ENCODE results near the gene GGA1. TPM values are rescaled to one million over a fixed set of nuclear protein-coding genes. Genes with fewer than 3 reads are reported as not detected.

Gene GGA1
- total and polyA plus RNA-seq, 11 donors: 22.7 to 45.7 (median 27.4) TPM

GRCh38 chr22:37611207-37611606 lies 2.6 kb downstream of the GGA1 start:
- ATAC-seq (no peak), DNase-seq (no peak)
- H3K4me1 ChIP-seq: peaks cover 0 to 54% (median 32%) of the 10 kb centered on the region in 12 donors
- H3K4me3 ChIP-seq: no peak overlapping the region
- WGBS, 4 donors: 60 to 74% (median 70%) methylated on average over 5 to 6 of the region's 6 CpGs
- peaks cover 0 to 24% (median 18%) of the 10 kb centered on the region in 9 donors for H3K36me3 ChIP-seq
- peak overlapping the region in 3 of 12 donors; percentile 19 to 94 (median 22) for H3K27ac ChIP-seq
- TF ChIP-seq CTCF (IDR thresholded peaks at IDR 0.05) (no peak), POLR2A (IDR thresholded peaks at IDR 0.05) (no peak)
- no peaks in the 10 kb centered on the region for H3K27me3 ChIP-seq
- H3K9me3 ChIP-seq: no peaks in the 10 kb centered on the region
- intact Hi-C loops (cut with DNase I): no loop called here

DNA sequence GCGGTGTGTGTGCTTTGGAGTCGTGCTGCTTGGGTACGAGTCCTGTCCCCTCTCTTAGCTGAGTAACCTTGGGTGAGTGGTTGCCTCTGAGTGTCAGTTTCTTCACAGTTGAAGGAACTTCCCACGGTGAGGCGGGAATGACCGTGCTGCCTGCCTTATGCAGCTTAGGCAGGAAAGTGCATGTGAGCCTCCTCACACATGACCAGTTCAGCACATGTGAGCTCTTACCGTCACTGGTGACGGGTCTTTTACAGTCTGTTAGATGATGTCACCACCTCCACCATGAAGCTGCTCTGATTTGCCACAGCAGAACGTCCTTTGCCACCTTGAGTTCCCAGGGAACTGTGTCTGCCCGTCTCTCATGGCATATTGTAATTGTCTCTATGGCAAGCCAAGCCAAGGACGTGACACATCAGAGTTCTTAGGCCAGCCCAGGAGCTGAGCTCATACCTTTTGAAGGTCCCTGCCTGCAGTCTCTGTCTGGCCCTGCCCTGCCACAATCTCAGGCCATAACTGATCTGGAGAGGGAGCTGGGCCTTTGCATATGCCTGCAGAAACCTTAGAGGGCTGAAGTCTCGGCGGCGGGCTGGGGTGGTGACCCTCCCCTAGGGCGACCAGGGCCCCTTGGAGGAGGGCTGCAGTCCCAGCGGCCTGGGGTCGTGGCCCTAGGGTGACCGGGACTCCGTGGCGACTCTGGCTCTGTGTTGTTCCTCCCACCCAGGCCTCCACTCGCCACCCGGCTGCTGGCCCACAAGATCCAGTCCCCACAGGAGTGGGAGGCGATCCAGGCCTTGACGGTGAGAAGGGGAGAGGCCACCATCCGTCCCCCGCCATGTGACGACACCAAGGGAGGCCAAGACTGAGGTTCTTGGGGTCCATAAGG lies 7.8 kb downstream of the GGA1 start:
- ATAC-seq (peak in 1 of 4 donors; percentile 5), DNase-seq (peak in 2 of 5 donors; percentile 19 to 56)
- no peak overlapping the region for H3K4me3 ChIP-seq
- 91 to 95% (median 93%) methylated on average over 15 to 27 of the region's 27 CpGs for WGBS, 4 donors
- H3K27me3 ChIP-seq: no peaks in the 10 kb centered on the region
- H3K4me1 ChIP-seq: peaks cover 0 to 17% (median under 1%) of the 10 kb centered on the region in 12 donors
- H3K9me3 ChIP-seq: no peaks in the 10 kb centered on the region
- no peak overlapping the region for H3K27ac ChIP-seq
- TF ChIP-seq CTCF (IDR thresholded peaks at IDR 0.05) (no peak), POLR2A (IDR thresholded peaks at IDR 0.05) (no peak)
- H3K36me3 ChIP-seq: peaks cover 0 to 76% (median 65%) of the 10 kb centered on the region in 9 donors
- intact Hi-C loops (cut with DNase I): no loop called here

GRCh38 chr22:37617431-37617830 lies 8.8 kb downstream of the GGA1 start:
- WGBS, 4 donors: 88 to 98% (median 95%) methylated on average over 1 of the region's 1 CpG
- Histone ChIP-seq H3K27me3 (no peaks in the 10 kb centered on the region), H3K9me3 (no peaks in the 10 kb centered on the region), H3K4me1 (peaks cover 0 to 13% (median 0%) of the 10 kb centered on the region in 12 donors), H3K27ac (no peak overlapping the region), H3K36me3 (peaks cover 0 to 86% (median 74%) of the 10 kb centered on the region in 9 donors), H3K4me3 (no peak overlapping the region)
- no peak for TF ChIP-seq POLR2A (IDR thresholded peaks at IDR 0.05)
- no peak for TF ChIP-seq CTCF (IDR thresholded peaks at IDR 0.05)
- DNase-seq (no peak), ATAC-seq (no peak)
- intact Hi-C loops (cut with DNase I): no loop called here

GRCh38 chr22:37618072-37618656 lies 9.5 kb downstream of the GGA1 start:
- ATAC-seq (no peak), DNase-seq (no peak)
- Histone ChIP-seq H3K36me3 (peaks cover 0 to 92% (median 77%) of the 10 kb centered on the region in 9 donors), H3K27me3 (no peaks in the 10 kb centered on the region), H3K4me3 (no peak overlapping the region), H3K4me1 (peaks cover 0 to 9% (median 0%) of the 10 kb centered on the region in 12 donors), H3K27ac (no peak overlapping the region), H3K9me3 (no peaks in the 10 kb centered on the region)
- intact Hi-C loops (cut with DNase I): no loop called here
- WGBS, 4 donors: 86 to 92% (median 91%) methylated on average over 14 of the region's 14 CpGs
- TF ChIP-seq CTCF (IDR thresholded peaks at IDR 0.05) (no peak), POLR2A (IDR thresholded peaks at IDR 0.05) (no peak)

Measured in heart left ventricle (tissue), 16 donors.